Activated T-cell treated with anti-CD3 and anti-CD28 coated beads for 24 hours (primary cell): ENCODE data around the gene CDC25B.
"Not testable (repeated sequence)": the region's sequence is repeated elsewhere in the genome, so short reads cannot be mapped to it uniquely, and the experiment has no call there.

Source experiments
- DNase-seq: peaks from one replicate; pipeline ENCODE4 v3.0.0-alpha.2; 2020; ENCODE audit warnings: low read depth

CDC25B gene

DNA sequence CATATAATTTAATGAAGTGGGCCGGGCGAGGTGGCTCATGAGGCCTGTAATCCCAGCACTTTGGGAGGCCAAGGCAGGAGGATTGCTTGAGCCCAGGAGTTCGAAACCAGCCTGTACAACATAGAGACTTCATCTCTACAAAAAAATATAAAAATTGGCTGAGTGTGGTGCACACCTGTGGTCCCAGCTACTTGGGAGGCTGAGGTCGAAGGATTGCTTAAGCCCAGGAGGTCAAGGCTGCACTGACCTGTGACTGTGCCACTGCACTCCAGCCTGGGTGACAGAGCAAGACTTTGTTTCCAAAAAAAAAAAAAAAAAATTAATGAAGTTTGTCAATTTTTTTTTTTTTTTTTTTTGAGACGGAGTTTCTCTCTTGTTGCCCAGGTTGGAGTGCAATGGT lies 33.8 kb downstream of the CDC25B start:
- not testable (repeated sequence) for DNase-seq

GRCh38 chr20:3836132-3836531 lies 40.0 kb downstream of the CDC25B start:
- DNase-seq = no peak

DNA sequence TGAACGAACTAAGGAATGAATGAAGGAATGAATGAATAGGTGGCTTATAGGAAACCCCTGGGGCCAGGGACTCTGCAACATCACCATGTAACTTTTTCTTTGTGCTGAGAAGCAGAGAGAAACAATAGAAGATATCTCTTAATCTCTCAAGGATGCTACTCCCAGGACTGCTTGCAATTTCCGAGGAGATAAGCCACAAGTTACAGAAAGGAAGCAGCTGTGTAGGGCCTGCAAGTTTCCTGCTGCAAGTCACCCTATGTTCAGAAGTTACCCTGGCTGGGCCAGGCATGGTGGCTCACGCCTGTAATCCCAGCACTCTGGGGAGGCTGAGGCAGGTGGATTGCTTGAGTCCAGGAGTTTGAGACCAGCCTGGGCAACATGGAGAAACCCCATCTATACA lies 43.2 kb downstream of the CDC25B start:
- DNase-seq = no peak

- DNase-seq = not testable (repeated sequence)
Measured at GRCh38 chr20:3840201-3840600, 44.1 kb downstream of the CDC25B start.

GRCh38 chr20:3842348-3842930 lies 46.3 kb downstream of the CDC25B start:
- DNase-seq = no peak

DNA sequence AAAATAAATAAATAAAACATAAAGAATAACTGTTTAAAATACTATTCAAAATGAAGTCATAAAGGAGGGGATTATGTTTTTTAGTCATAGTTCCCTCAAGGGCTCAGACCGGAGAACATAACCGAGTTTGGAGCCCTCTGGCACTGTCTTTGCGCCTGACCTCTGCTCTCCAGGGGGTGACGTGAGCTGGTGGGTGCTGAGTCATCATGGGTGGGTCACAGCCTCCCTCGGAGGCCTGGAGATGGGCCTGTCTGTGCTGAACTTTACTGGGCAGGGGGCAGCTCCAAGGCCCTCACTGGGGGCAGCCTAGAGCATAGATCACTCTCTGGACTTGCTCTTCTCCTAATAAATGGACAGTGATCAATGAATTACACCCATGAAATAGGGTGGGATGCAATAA lies 47.4 kb downstream of the CDC25B start:
- DNase-seq = no peak

DNA sequence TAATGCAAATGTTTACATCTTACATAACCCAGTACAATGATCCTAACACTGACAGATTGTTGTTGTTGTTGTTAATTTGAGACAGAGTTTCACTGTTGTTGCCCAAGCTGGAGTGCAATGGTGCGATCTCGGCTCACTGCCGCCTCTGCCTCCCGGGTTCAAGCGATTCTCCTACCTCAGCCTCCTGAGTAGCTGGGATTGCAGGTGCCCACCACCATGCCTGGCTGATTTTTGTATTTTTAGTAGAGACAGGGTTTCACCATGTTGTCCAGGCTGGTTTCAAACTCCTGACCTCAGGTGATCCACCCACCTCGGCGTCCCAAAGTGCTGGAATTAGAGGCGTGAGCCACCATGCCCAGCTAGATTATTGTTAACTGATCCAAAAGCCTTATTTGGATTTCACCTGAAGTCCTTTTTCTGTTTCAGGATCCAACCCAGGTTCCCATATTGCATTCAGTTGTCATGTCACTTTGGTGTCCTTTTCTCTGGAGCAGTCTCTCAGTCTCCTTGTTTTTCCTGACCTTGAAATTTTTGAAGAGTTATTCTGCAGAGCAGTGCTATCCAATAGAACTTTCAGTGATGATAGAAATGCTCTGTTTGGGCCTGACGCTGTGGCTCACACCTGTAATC lies 48.0 kb downstream of the CDC25B start:
- not testable (repeated sequence) for DNase-seq

GRCh38 chr20:3846378-3846739 lies 50.2 kb downstream of the CDC25B start:
- DNase-seq = no peak

DNA sequence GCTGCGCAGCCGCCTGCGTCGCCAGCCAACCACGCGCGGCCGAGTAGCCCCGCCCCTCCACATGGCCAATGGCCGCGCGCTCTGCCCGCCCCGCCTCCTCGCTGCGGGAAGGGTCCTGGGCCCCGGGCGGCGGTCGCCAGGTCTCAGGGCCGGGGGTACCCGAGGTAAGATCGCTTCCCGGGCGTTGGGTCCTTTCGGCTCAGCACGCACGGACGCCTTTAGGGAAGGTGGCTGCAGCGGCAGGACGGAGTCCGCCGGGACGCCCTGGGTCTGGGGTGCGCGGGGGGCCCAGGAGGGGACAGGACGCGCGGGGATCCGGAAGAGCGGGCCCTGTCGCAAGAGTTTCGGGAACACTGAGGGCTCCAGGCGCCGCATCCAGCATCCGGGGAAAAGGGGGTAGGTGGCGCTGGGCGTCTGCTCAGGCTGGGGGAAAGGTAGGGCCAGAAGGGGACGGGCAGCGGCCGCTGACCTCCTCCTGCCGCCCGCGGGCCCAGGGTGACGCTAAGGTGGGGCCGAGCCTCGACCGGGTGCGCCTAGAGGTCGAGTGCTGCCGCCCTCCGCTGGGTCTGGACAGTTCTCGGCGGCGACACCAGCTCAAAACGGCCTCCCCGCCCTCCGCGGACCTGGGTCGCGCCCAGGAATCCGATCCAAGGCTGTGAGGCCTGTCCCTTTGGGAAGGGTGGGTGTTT lies 50.8 kb downstream of the CDC25B start, which contains the start of gene MAVS:
Gene MAVS, plus strand, starts transcription at position 95 of the 689 bp plus-strand sequence. CDS start 7,791 bp downstream, outside the sequence.
- DNase-seq = peak; percentile 81

DNA sequence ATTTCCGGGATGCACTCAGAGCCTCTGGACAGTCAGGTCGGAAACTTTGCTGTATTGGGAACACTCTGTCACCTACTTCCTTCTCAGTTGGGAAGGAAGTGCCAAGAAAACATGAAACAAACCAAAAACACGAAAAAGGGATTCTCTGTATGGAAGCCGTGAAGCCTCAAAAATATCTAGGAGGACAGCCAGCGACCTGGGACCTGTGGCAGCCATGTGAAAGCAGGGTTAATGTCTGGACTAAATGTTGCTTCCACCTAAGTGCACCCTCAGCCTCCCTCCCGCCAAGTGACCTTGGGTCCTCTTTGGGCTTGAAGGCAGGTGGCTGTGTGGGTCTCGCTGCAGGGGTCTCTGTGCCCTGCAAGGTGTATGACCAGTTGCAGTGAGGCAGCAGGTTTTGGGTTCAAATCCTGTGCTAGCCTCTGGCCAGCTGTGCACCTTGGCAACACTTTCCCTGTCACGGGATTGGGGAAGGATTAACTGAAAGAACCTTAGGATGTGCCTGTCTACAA lies 51.4 kb downstream of the CDC25B start:
- DNase-seq = no peak

GRCh38 chr20:3848565-3848964 lies 52.5 kb downstream of the CDC25B start:
- no peak for DNase-seq

GRCh38 chr20:3854462-3854871 lies 58.4 kb downstream of the CDC25B start:
- no peak for DNase-seq
